HEK293 (cell line): ENCODE results near the gene FNDC11.

Experiments used
- ATF2 ChIP-seq: fragments of 450-650 bp; formaldehyde crosslinking; IDR thresholded peaks from 2 replicates; pipeline ENCODE4 v1.5.1; 2016; ENCODE audit warnings: missing biosample characterization, missing genetic modification characterization, low read depth
- CTCF ChIP-seq: fragments of 450-650 bp; formaldehyde crosslinking; IDR thresholded peaks from 2 replicates; pipeline ENCODE4 v1.5.1; 2016; ENCODE audit warnings: missing biosample characterization, missing genetic modification characterization
- PBX3 ChIP-seq: sonication (generic); formaldehyde crosslinking; IDR thresholded peaks from 2 replicates; pipeline ENCODE4 v1.8.1; 2022; ENCODE audit warnings: mild to moderate bottlenecking, moderate library complexity, missing genetic modification reagents
- REPIN1 ChIP-seq: fragments of 450-650 bp; formaldehyde crosslinking; IDR thresholded peaks from 2 replicates; pipeline ENCODE4 v1.5.1; 2017; ENCODE audit warnings: missing biosample characterization, missing genetic modification characterization, low read depth
- REST ChIP-seq: fragments of 450-650 bp; formaldehyde crosslinking; IDR thresholded peaks from 2 replicates; pipeline ENCODE4 v1.5.1; 2016; ENCODE audit warnings: missing biosample characterization, missing genetic modification characterization
- ZBTB48 ChIP-seq: fragments of 450-650 bp; formaldehyde crosslinking; IDR thresholded peaks from 2 replicates; pipeline ENCODE4 v1.5.1; 2016; ENCODE audit warnings: missing biosample characterization, missing genetic modification characterization
- ZFP41 ChIP-seq: fragments of 450-650 bp; formaldehyde crosslinking; IDR thresholded peaks from 2 replicates; pipeline ENCODE4 v1.5.1; 2016; ENCODE audit warnings: missing biosample characterization, missing genetic modification characterization, borderline replicate concordance
- ZNF37A ChIP-seq: fragments of 450-650 bp; IDR thresholded peaks from 2 replicates; pipeline ENCODE4 v1.5.1; 2018; ENCODE audit warnings: missing biosample characterization, missing genetic modification characterization
- ZNF529 ChIP-seq: fragments of 450-650 bp; formaldehyde crosslinking; IDR thresholded peaks from 2 replicates; pipeline ENCODE4 v1.5.1; 2017; ENCODE audit warnings: missing genetic modification characterization, missing biosample characterization; ENCODE audit not compliant: insufficient replicate concordance
- ZNF660 ChIP-seq: fragments of 450-650 bp; IDR thresholded peaks from 2 replicates; pipeline ENCODE4 v1.5.1; 2018; ENCODE audit warnings: missing biosample characterization, mild to moderate bottlenecking, missing genetic modification characterization

GRCh38 chr20:63554361-63555278, 661 bp downstream of the FNDC11 start:
- TF ChIP-seq CTCF (tag by site-specific recombination) (no peak), ZBTB48 (tag by site-specific recombination) (no peak), PBX3 (CRISPR knock-in tag) (no peak), ZNF529 (tag by site-specific recombination) (no peak), REPIN1 (tag by site-specific recombination) (no peak), ATF2 (tag by site-specific recombination) (no peak), ZNF37A (tag by site-specific recombination) (no peak), ZNF660 (tag by site-specific recombination) (no peak), ZFP41 (tag by site-specific recombination) (no peak), REST (tag by site-specific recombination) (no peak)
